MM.1S (cell line): ENCODE results near the gene OBSCN.

Experiments
- EZH2phosphoT487 ChIP-seq: fragments of 300-600 bp; sonication (generic); IDR thresholded peaks from 2 replicates; pipeline ENCODE4 v1.6.1; 2018; ENCODE audit warnings: antibody characterized with exemption, low read length
- TF ChIP-seq, protein P1 (sequence below): fragments of 300-600 bp; sonication (generic); IDR thresholded peaks from 2 replicates; pipeline ENCODE4 v1.5.1; 2016; ENCODE audit warnings: antibody characterized with exemption, low read length, mixed read lengths

DNA sequence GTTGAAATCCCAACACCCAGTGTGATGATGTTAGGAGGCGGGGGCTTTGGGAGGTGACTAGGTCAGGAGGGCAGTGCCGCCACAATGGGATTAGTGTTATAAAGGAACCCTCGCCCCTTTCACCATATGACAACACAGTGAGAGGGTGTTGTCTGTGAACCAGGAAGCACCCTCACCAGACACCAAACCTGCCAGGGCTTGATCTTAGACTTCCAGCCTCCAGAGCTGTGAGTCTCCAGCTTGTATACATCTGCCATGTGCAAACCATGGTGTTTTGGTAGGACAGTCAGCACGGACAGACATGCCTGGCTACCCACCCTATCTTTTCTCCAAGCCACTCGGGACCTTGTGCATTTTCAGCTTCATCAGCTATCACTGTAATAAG is 194.8 kb downstream of the OBSCN start:
- TF ChIP-seq, protein P1, sequence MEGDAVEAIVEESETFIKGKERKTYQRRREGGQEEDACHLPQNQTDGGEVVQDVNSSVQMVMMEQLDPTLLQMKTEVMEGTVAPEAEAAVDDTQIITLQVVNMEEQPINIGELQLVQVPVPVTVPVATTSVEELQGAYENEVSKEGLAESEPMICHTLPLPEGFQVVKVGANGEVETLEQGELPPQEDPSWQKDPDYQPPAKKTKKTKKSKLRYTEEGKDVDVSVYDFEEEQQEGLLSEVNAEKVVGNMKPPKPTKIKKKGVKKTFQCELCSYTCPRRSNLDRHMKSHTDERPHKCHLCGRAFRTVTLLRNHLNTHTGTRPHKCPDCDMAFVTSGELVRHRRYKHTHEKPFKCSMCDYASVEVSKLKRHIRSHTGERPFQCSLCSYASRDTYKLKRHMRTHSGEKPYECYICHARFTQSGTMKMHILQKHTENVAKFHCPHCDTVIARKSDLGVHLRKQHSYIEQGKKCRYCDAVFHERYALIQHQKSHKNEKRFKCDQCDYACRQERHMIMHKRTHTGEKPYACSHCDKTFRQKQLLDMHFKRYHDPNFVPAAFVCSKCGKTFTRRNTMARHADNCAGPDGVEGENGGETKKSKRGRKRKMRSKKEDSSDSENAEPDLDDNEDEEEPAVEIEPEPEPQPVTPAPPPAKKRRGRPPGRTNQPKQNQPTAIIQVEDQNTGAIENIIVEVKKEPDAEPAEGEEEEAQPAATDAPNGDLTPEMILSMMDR: no peak
- TF ChIP-seq EZH2phosphoT487: no peak
